GM19324 (cell line): ENCODE data around the gene TMEM79.

Experiments used
- ATAC-seq: cut with Tn5 transposase; IDR thresholded peaks from one replicate; pipeline ENCODE4 v1.9.1; 2021; ENCODE audit warnings: mild to moderate bottlenecking, moderate library complexity; ENCODE audit not compliant: unreplicated experiment, low FRiP score

TMEM79 gene

GRCh38 chr1:156284112-156284511 is at the start of gene TMEM79:
TSS of gene TMEM79 (plus strand) at chr1:156284325. CDS start at chr1:156285227, 902 bp downstream.
- no peak for ATAC-seq

- ATAC-seq = no peak
Measured at GRCh38 chr1:156236164-156236563, 48.0 kb upstream of the TMEM79 start.

GRCh38 chr1:156238248-156238647 is 45.9 kb upstream of the TMEM79 start:
- ATAC-seq = no peak

- no peak for ATAC-seq
Measured at GRCh38 chr1:156241311-156241811, 42.8 kb upstream of the TMEM79 start.

- ATAC-seq = no peak
Measured at GRCh38 chr1:156241926-156242325, 42.2 kb upstream of the TMEM79 start, which contains the start of gene BGLAP. TSS of gene BGLAP (plus strand) at chr1:156242184. CDS start at chr1:156242232, 48 bp downstream.

- ATAC-seq = no peak
Measured at GRCh38 chr1:156242738-156243137, 41.4 kb upstream of the TMEM79 start.

GRCh38 chr1:156244126-156244525 is 40.0 kb upstream of the TMEM79 start:
- no peak for ATAC-seq

GRCh38 chr1:156244712-156245111 is 39.4 kb upstream of the TMEM79 start:
- ATAC-seq = no peak

GRCh38 chr1:156245451-156246232 is 38.5 kb upstream of the TMEM79 start:
- ATAC-seq = no peak

GRCh38 chr1:156246241-156246780 is 37.8 kb upstream of the TMEM79 start:
- ATAC-seq = no peak

- ATAC-seq = no peak
Measured at GRCh38 chr1:156246781-156247459, 37.2 kb upstream of the TMEM79 start.

- ATAC-seq = no peak
Measured at GRCh38 chr1:156247460-156248322, 36.4 kb upstream of the TMEM79 start, which contains the start of gene PAQR6. TSS of gene PAQR6 (minus strand) at chr1:156248056. CDS start at chr1:156246731, 1,325 bp downstream.

GRCh38 chr1:156248323-156248683 is 35.8 kb upstream of the TMEM79 start:
- ATAC-seq = no peak

GRCh38 chr1:156249593-156249992 is 34.5 kb upstream of the TMEM79 start:
- no peak for ATAC-seq

GRCh38 chr1:156251527-156251926 is 32.6 kb upstream of the TMEM79 start:
- no peak for ATAC-seq

- no peak for ATAC-seq
Measured at GRCh38 chr1:156253634-156254033, 30.5 kb upstream of the TMEM79 start.

- no peak for ATAC-seq
Measured at GRCh38 chr1:156257711-156258110, 26.4 kb upstream of the TMEM79 start.

GRCh38 chr1:156258859-156259258 is 25.3 kb upstream of the TMEM79 start:
- no peak for ATAC-seq

- no peak for ATAC-seq
Measured at GRCh38 chr1:156259805-156260204, 24.3 kb upstream of the TMEM79 start.

- no peak for ATAC-seq
Measured at GRCh38 chr1:156260896-156261295, 23.2 kb upstream of the TMEM79 start.
